Measurements from ENCODE around the gene SYNE4. TPM values are rescaled to one million over a fixed set of nuclear protein-coding genes. Genes with fewer than 3 reads are reported as not detected.
A peak's percentile ranks its signal among the peaks of the same experiment; 100 is the strongest.

SYNE4 gene
- total RNA-seq (1 to 10 TPM; 4.8 to 5.0 TPM), polyA plus RNA-seq (under 1 TPM in 1 of 2 donors, not detected in 1; 0.25 TPM)

GRCh38 chr19:36008336-36008978 lies at the start of gene SYNE4:
Gene SYNE4 (minus strand): TSS chr19:36008813. CDS start chr19:36008681, 132 bp downstream.
- H3K9me3 Mint-ChIP-seq = no peaks in the 10 kb centered on the region
- peak within 1 kb of the TSS; percentile 60 to 77 (median 72) for H3K4me3 Mint-ChIP-seq
- intact Hi-C loops (cut with micrococcal nuclease) = no loop called here
- peak within 1 kb of the TSS; percentile 7 to 90 (median 74) for H3K27ac Mint-ChIP-seq
- ChIA-PET POLR2A (ENCODE audit: partially characterized antibody) (interaction anchor here (0.9 to 1.5 kb wide), 3 partner anchors 13 to 77 kb away, joined by 3 to 8 read pairs (median 3); partner anchors contain the start of gene SDHAF1), CTCF (ENCODE audit: partially characterized antibody) (no interaction called here)
- peaks cover 25% of the 10 kb centered on the region for H3K4me1 ChIP-seq (ENCODE audit: insufficient read depth, low read length)
- H3K36me3 Mint-ChIP-seq = no peaks in the 10 kb centered on the region
- H3K27me3 ChIP-seq (ENCODE audit: insufficient read depth, low read length) = no peaks in the 10 kb centered on the region
- H3K4me3 ChIP-seq (ENCODE audit: low read length in 2 of 2) = peak within 1 kb of the TSS in 1 of 2 donors; percentile 28
- H3K4me1 Mint-ChIP-seq = peaks cover 15 to 32% (median 21%) of the 10 kb centered on the region in 4 donors
- no peak for DNase-seq
- H3K27me3 Mint-ChIP-seq = no peaks in the 10 kb centered on the region
- H3K36me3 ChIP-seq (ENCODE audit: insufficient read depth, low read length) = no peaks in the 10 kb centered on the region
- no peaks in the 10 kb centered on the region for H3K9me3 ChIP-seq (ENCODE audit: control insufficient read depth in 1 of 2, low read length in 2 of 2)
- no peak within 1 kb of the TSS for H3K27ac ChIP-seq (ENCODE audit: low read depth, low read length)

GRCh38 chr19:36054733-36055686 lies 46.4 kb upstream of the SYNE4 start, which contains the start of gene WDR62:
Gene WDR62 (plus strand): TSS chr19:36054897. CDS start chr19:36054972, 75 bp downstream.
- POLR2A ChIA-PET (ENCODE audit: partially characterized antibody) = interaction anchor here (0.6 to 2.6 kb wide), 14 partner anchors 13 to 165 kb away, joined by 3 to 30 read pairs (median 6); partner anchors contain the start of genes ALKBH6, CAPNS1, POLR2I and SDHAF1
- Mint-ChIP-seq H3K27me3 (no peaks in the 10 kb centered on the region), H3K27ac (peak within 1 kb of the TSS; percentile 98 to 99 (median 98))

GRCh38 chr19:36054119-36054732 lies 45.6 kb upstream of the SYNE4 start, which contains the start of gene THAP8:
Gene THAP8 (minus strand): TSS chr19:36054285. CDS start chr19:36054217, 68 bp downstream.
- Histone ChIP-seq H3K36me3 (ENCODE audit: insufficient read depth, low read length) (peaks cover 4% of the 10 kb centered on the region), H3K4me1 (ENCODE audit: insufficient read depth, low read length) (peaks cover 11% of the 10 kb centered on the region), H3K27me3 (ENCODE audit: insufficient read depth, low read length) (no peaks in the 10 kb centered on the region), H3K4me3 (ENCODE audit: low read length in 2 of 2) (peak within 1 kb of the TSS; percentile 79 to 93), H3K27ac (ENCODE audit: low read depth, low read length) (peak within 1 kb of the TSS; percentile 78), H3K9me3 (ENCODE audit: control insufficient read depth in 1 of 2, low read length in 2 of 2) (no peaks in the 10 kb centered on the region)
- H3K27ac Mint-ChIP-seq = peak within 1 kb of the TSS; percentile 98 to 99 (median 98)
- intact Hi-C loops (cut with micrococcal nuclease) = loop anchor here (1.0 kb wide), 8 partner anchors 40 to 337 kb away; partner anchors contain the start of genes ALKBH6, PSENEN, SDHAF1 and TBCB
- ChIA-PET POLR2A (ENCODE audit: partially characterized antibody) (interaction anchor here (0.5 to 2.6 kb wide), 23 partner anchors 10 to 309 kb away, joined by 3 to 30 read pairs (median 4); partner anchors contain the start of genes ALKBH6, APLP1, CAPNS1 and POLR2I), CTCF (ENCODE audit: partially characterized antibody) (interaction anchor here (0.8 to 1.9 kb wide), 8 partner anchors 40 to 172 kb away, joined by 3 to 11 read pairs (median 4); partner anchors contain the start of genes ALKBH6 and POLR2I)
- peak; percentile 99 to 100 (median 100) for DNase-seq
- H3K9me3 Mint-ChIP-seq = no peaks in the 10 kb centered on the region
- H3K36me3 Mint-ChIP-seq = peaks cover 0 to 7% of the 10 kb centered on the region in 2 donors
- H3K27me3 Mint-ChIP-seq = no peaks in the 10 kb centered on the region
- peak within 1 kb of the TSS; percentile 96 to 100 (median 99) for H3K4me3 Mint-ChIP-seq
- H3K4me1 Mint-ChIP-seq = peaks cover 16 to 41% (median 21%) of the 10 kb centered on the region in 4 donors

More at GRCh38 chr19:36054733-36055686, 46.4 kb upstream of the SYNE4 start, which contains the start of gene WDR62:
- H3K4me3 ChIP-seq (ENCODE audit: low read length in 2 of 2) = peak within 1 kb of the TSS; percentile 79 to 93
- Mint-ChIP-seq H3K4me3 (peak within 1 kb of the TSS; percentile 96 to 100 (median 99)), H3K36me3 (peaks cover 0 to 7% of the 10 kb centered on the region in 2 donors), H3K9me3 (no peaks in the 10 kb centered on the region), H3K4me1 (peaks cover 13 to 41% (median 21%) of the 10 kb centered on the region in 4 donors)
- H3K9me3 ChIP-seq (ENCODE audit: control insufficient read depth in 1 of 2, low read length in 2 of 2) = no peaks in the 10 kb centered on the region
- peaks cover 4% of the 10 kb centered on the region for H3K36me3 ChIP-seq (ENCODE audit: insufficient read depth, low read length)
- peaks cover 11% of the 10 kb centered on the region for H3K4me1 ChIP-seq (ENCODE audit: insufficient read depth, low read length)
- no peaks in the 10 kb centered on the region for H3K27me3 ChIP-seq (ENCODE audit: insufficient read depth, low read length)
- intact Hi-C loops (cut with micrococcal nuclease) = loop anchor here (1.0 kb wide), 8 partner anchors 41 to 338 kb away; partner anchors contain the start of genes ALKBH6, PSENEN, SDHAF1 and TBCB
- CTCF ChIA-PET (ENCODE audit: partially characterized antibody) = interaction anchor here (0.8 to 1.9 kb wide), 4 partner anchors 73 to 115 kb away, joined by 3 to 11 read pairs (median 4); no protein-coding TSS in a partner anchor
- peak in 1 of 5 donors; percentile 64 for DNase-seq
- peak within 1 kb of the TSS; percentile 78 for H3K27ac ChIP-seq (ENCODE audit: low read depth, low read length)

- H3K4me3 Mint-ChIP-seq = peak overlapping the region in 4 of 8 donors; percentile 47 to 59 (median 50)
Measured at GRCh38 chr19:36051637-36052036, 43.0 kb upstream of the SYNE4 start.

GRCh38 chr19:36051236-36051635 lies 42.6 kb upstream of the SYNE4 start:
- Mint-ChIP-seq H3K36me3 (peaks cover under 1 to 9% of the 10 kb centered on the region in 2 donors), H3K27ac (peak overlapping the region in 5 of 7 donors; percentile 5 to 86 (median 15)), H3K4me1 (peaks cover 18 to 38% (median 21%) of the 10 kb centered on the region in 4 donors), H3K4me3 (peak overlapping the region in 4 of 8 donors; percentile 47 to 59 (median 50)), H3K27me3 (no peaks in the 10 kb centered on the region), H3K9me3 (no peaks in the 10 kb centered on the region)
- Histone ChIP-seq H3K9me3 (ENCODE audit: control insufficient read depth in 1 of 2, low read length in 2 of 2) (no peaks in the 10 kb centered on the region), H3K27me3 (ENCODE audit: insufficient read depth, low read length) (no peaks in the 10 kb centered on the region), H3K36me3 (ENCODE audit: insufficient read depth, low read length) (peaks cover 4% of the 10 kb centered on the region), H3K4me1 (ENCODE audit: insufficient read depth, low read length) (peaks cover 11% of the 10 kb centered on the region), H3K4me3 (ENCODE audit: low read length in 2 of 2) (no peak overlapping the region), H3K27ac (ENCODE audit: low read depth, low read length) (no peak overlapping the region)
- intact Hi-C loops (cut with micrococcal nuclease) = no loop called here
- CTCF ChIA-PET (ENCODE audit: partially characterized antibody) = no interaction called here
- DNase-seq = no peak
- POLR2A ChIA-PET (ENCODE audit: partially characterized antibody) = no interaction called here

More at GRCh38 chr19:36051637-36052036, 43.0 kb upstream of the SYNE4 start:
- intact Hi-C loops (cut with micrococcal nuclease) = no loop called here
- no peaks in the 10 kb centered on the region for H3K27me3 Mint-ChIP-seq
- Histone ChIP-seq H3K27me3 (ENCODE audit: insufficient read depth, low read length) (no peaks in the 10 kb centered on the region), H3K9me3 (ENCODE audit: control insufficient read depth in 1 of 2, low read length in 2 of 2) (no peaks in the 10 kb centered on the region), H3K27ac (ENCODE audit: low read depth, low read length) (no peak overlapping the region), H3K4me3 (ENCODE audit: low read length in 2 of 2) (no peak overlapping the region), H3K4me1 (ENCODE audit: insufficient read depth, low read length) (peaks cover 11% of the 10 kb centered on the region), H3K36me3 (ENCODE audit: insufficient read depth, low read length) (peaks cover 4% of the 10 kb centered on the region)
- peaks cover 0 to 8% of the 10 kb centered on the region in 2 donors for H3K36me3 Mint-ChIP-seq
- ChIA-PET POLR2A (ENCODE audit: partially characterized antibody) (no interaction called here), CTCF (ENCODE audit: partially characterized antibody) (no interaction called here)
- H3K9me3 Mint-ChIP-seq = no peaks in the 10 kb centered on the region
- peak overlapping the region in 4 of 7 donors; percentile 11 to 86 (median 41) for H3K27ac Mint-ChIP-seq
- DNase-seq = no peak
- H3K4me1 Mint-ChIP-seq = peaks cover 18 to 41% (median 21%) of the 10 kb centered on the region in 4 donors

GRCh38 chr19:36049080-36049698 lies 40.6 kb upstream of the SYNE4 start:
- Histone ChIP-seq H3K4me1 (ENCODE audit: insufficient read depth, low read length) (peaks cover 4% of the 10 kb centered on the region), H3K27me3 (ENCODE audit: insufficient read depth, low read length) (no peaks in the 10 kb centered on the region), H3K36me3 (ENCODE audit: insufficient read depth, low read length) (peaks cover 4% of the 10 kb centered on the region), H3K4me3 (ENCODE audit: low read length in 2 of 2) (no peak overlapping the region), H3K27ac (ENCODE audit: low read depth, low read length) (no peak overlapping the region), H3K9me3 (ENCODE audit: control insufficient read depth in 1 of 2, low read length in 2 of 2) (no peaks in the 10 kb centered on the region)
- Mint-ChIP-seq H3K4me1 (peaks cover 8 to 28% (median 15%) of the 10 kb centered on the region in 4 donors), H3K9me3 (no peaks in the 10 kb centered on the region), H3K27ac (peak overlapping the region in 1 of 7 donors; percentile 22), H3K36me3 (peaks cover 6 to 11% of the 10 kb centered on the region in 2 donors), H3K4me3 (no peak overlapping the region), H3K27me3 (no peaks in the 10 kb centered on the region)
- intact Hi-C loops (cut with micrococcal nuclease) = no loop called here
- ChIA-PET CTCF (ENCODE audit: partially characterized antibody) (no interaction called here), POLR2A (ENCODE audit: partially characterized antibody) (no interaction called here)
- DNase-seq = no peak
